CD4-positive, CD25-positive, alpha-beta regulatory T cell (primary cell): ENCODE data around the gene PAQR9. TPM values are rescaled to one million over a fixed set of nuclear protein-coding genes. Genes with fewer than 3 reads are reported as not detected.

Experiments
- ATAC-seq, 2 donors: fragments of 150-1000 bp; cut with Tn5 transposase; one replicate each; pipeline ENCODE4 v1.10.0; 2021; ENCODE audit warnings: low read depth in 2 of 2, moderate number of reproducible peaks in 2 of 2, moderate library complexity in 1 of 2
- DNase-seq, 3 donors: peaks; one replicate each; pipeline versions ENCODE4 v3.0.0 to v3.0.0-alpha.2; 2012 to 2022; ENCODE audit warnings: mixed read lengths in 1 of 3
- H3K27ac ChIP-seq: one replicate; pipeline ENCODE4 v1.7.0; 2013; ENCODE audit warnings: mild to moderate bottlenecking, low read length; ENCODE audit not compliant: insufficient read depth, poor library complexity, severe bottlenecking
- H3K27me3 ChIP-seq: one replicate; pipeline ENCODE4 v1.7.0; 2013; ENCODE audit warnings: low read length; ENCODE audit not compliant: control insufficient read depth, insufficient read depth
- H3K36me3 ChIP-seq: one replicate; pipeline ENCODE4 v1.7.0; 2013; ENCODE audit warnings: mild to moderate bottlenecking, low read length, moderate library complexity; ENCODE audit not compliant: control insufficient read depth, insufficient read depth
- H3K4me1 ChIP-seq: 2 replicates; pipeline ENCODE4 v1.7.0; 2013; ENCODE audit warnings: mild to moderate bottlenecking, low read length; ENCODE audit not compliant: insufficient read depth, control insufficient read depth, poor library complexity, severe bottlenecking
- H3K4me3 ChIP-seq: one replicate; pipeline ENCODE4 v1.7.0; 2013; ENCODE audit warnings: low read depth, mild to moderate bottlenecking, low read length, moderate library complexity
- H3K9me3 ChIP-seq, 2 experiments: 1 replicate in 1 of 2; 2 replicates in 1 of 2; pipeline ENCODE4 v1.7.0; 2013; ENCODE audit warnings: low read length in 2 of 2, mild to moderate bottlenecking in 1 of 2, moderate library complexity in 1 of 2; ENCODE audit not compliant: control insufficient read depth in 2 of 2
- H3K27ac Mint-ChIP-seq, 3 donors: one replicate each; pipeline ENCODE4 v1.8.0; 2020 to 2022; ENCODE audit warnings: mild to moderate bottlenecking in 3 of 3, mixed read lengths in 3 of 3, moderate library complexity in 2 of 3
- H3K27me3 Mint-ChIP-seq: one replicate; pipeline ENCODE4 v1.8.0; 2022; ENCODE audit warnings: mild to moderate bottlenecking, mixed read lengths
- H3K36me3 Mint-ChIP-seq: one replicate; pipeline ENCODE4 v1.8.0; 2020; ENCODE audit warnings: mixed read lengths
- H3K4me1 Mint-ChIP-seq, 4 donors: one replicate each; pipeline ENCODE4 v1.8.0; 2020 to 2022; ENCODE audit warnings: mixed read lengths in 4 of 4, mild to moderate bottlenecking in 1 of 4
- H3K4me3 Mint-ChIP-seq, 4 donors: one replicate each; pipeline ENCODE4 v1.8.0; 2020 to 2022; ENCODE audit warnings: mild to moderate bottlenecking in 4 of 4, mixed read lengths in 4 of 4, moderate library complexity in 3 of 4
- H3K9me3 Mint-ChIP-seq, 7 donors: one replicate each; pipeline ENCODE4 v1.8.0; 2020 to 2022; ENCODE audit warnings: mixed read lengths in 7 of 7, mild to moderate bottlenecking in 3 of 7, moderate library complexity in 2 of 7
- polyA plus RNA-seq, 4 donors: library from polyadenylated mRNA; unstranded; fragments of 300-500 nt; fragmentation: Illumina TruSeq; gene quantifications; one replicate each; pipeline ENCODE4 v1.2.3, GENCODE V29; 2021
- total RNA-seq: library from RNA; stranded (reverse); gene quantifications from one replicate; pipeline ENCODE4 v1.2.3, GENCODE V29; 2022

PAQR9 gene
- total RNA-seq (not detected), polyA plus RNA-seq (not detected)

- ATAC-seq: peak; percentile 29 to 40
- peak within 1 kb of the TSS; percentile 36 to 89 (median 79) for H3K4me3 Mint-ChIP-seq
Measured at GRCh38 chr3:142963516-142964448, at the start of gene PAQR9. Gene PAQR9 (minus strand): TSS chr3:142963674. CDS start chr3:142963336, 338 bp downstream.

GRCh38 chr3:143011705-143012104 lies 48.2 kb upstream of the PAQR9 start:
- Mint-ChIP-seq H3K4me1 (peaks cover 43 to 68% (median 60%) of the 10 kb centered on the region in 4 donors), H3K9me3 (no peaks in the 10 kb centered on the region), H3K27me3 (no peaks in the 10 kb centered on the region), H3K4me3 (no peak overlapping the region), H3K27ac (no peak overlapping the region), H3K36me3 (peaks cover 17% of the 10 kb centered on the region)
- H3K27ac ChIP-seq: no peak overlapping the region
- H3K4me3 ChIP-seq: no peak overlapping the region
- no peaks in the 10 kb centered on the region for H3K27me3 ChIP-seq
- H3K4me1 ChIP-seq: peaks cover 17% of the 10 kb centered on the region
- ATAC-seq (no peak), DNase-seq (peak in 1 of 3 donors; percentile 33)
- H3K9me3 ChIP-seq: no peaks in the 10 kb centered on the region
- peaks cover 41% of the 10 kb centered on the region for H3K36me3 ChIP-seq

More at GRCh38 chr3:142963516-142964448, at the start of gene PAQR9:
- Mint-ChIP-seq H3K4me1 (peaks cover 0 to 17% (median 10%) of the 10 kb centered on the region in 4 donors), H3K27me3 (peaks cover 86% of the 10 kb centered on the region), H3K9me3 (peaks cover 0 to 5% (median 0%) of the 10 kb centered on the region in 7 donors), H3K27ac (no peak within 1 kb of the TSS), H3K36me3 (no peaks in the 10 kb centered on the region)
- peak in 1 of 3 donors; percentile 16 for DNase-seq
- Histone ChIP-seq H3K4me1 (peaks cover 4% of the 10 kb centered on the region), H3K27me3 (peaks cover 45% of the 10 kb centered on the region), H3K36me3 (no peaks in the 10 kb centered on the region), H3K27ac (no peak within 1 kb of the TSS), H3K9me3 (no peaks in the 10 kb centered on the region), H3K4me3 (no peak within 1 kb of the TSS)

DNA sequence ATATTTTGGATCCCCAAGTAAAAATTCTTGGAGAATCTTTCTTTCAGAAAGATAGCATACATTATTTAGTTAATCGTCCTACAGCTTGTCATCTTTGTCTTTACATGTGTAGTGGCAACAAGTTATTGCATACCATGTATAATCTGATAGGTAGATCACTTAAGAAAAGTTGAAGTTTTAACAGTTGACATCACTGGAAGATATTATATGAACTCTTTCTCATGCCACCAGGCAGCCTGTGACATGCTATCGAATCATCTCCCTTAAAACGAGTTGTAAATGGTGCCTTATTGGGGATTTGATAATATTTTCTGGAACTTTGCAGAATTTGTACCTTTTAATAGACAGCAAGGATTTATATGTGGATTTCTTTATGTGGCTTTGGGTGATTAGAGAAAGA lies 46.5 kb upstream of the PAQR9 start:
- peaks cover 49 to 78% (median 62%) of the 10 kb centered on the region in 4 donors for H3K4me1 Mint-ChIP-seq
- no peaks in the 10 kb centered on the region for H3K9me3 Mint-ChIP-seq
- H3K27me3 ChIP-seq: no peaks in the 10 kb centered on the region
- peak overlapping the region in 2 of 4 donors; percentile 27 to 33 for H3K4me3 Mint-ChIP-seq
- no peaks in the 10 kb centered on the region for H3K27me3 Mint-ChIP-seq
- no peak overlapping the region for H3K4me3 ChIP-seq
- no peak overlapping the region for H3K27ac ChIP-seq
- no peak for DNase-seq
- no peak for ATAC-seq
- H3K27ac Mint-ChIP-seq: no peak overlapping the region
- H3K36me3 ChIP-seq: peaks cover 32% of the 10 kb centered on the region
- H3K9me3 ChIP-seq: no peaks in the 10 kb centered on the region
- peaks cover 18% of the 10 kb centered on the region for H3K4me1 ChIP-seq
- H3K36me3 Mint-ChIP-seq: peaks cover 17% of the 10 kb centered on the region

- no peaks in the 10 kb centered on the region for H3K27me3 ChIP-seq
- H3K27me3 Mint-ChIP-seq: no peaks in the 10 kb centered on the region
- ATAC-seq (no peak), DNase-seq (no peak)
- H3K4me1 Mint-ChIP-seq: peaks cover 40 to 86% (median 53%) of the 10 kb centered on the region in 4 donors
- H3K27ac ChIP-seq: no peak overlapping the region
- H3K4me3 Mint-ChIP-seq: peak overlapping the region; percentile 3 to 44 (median 30)
- no peaks in the 10 kb centered on the region for H3K9me3 ChIP-seq
- H3K9me3 Mint-ChIP-seq: no peaks in the 10 kb centered on the region
- no peaks in the 10 kb centered on the region for H3K36me3 ChIP-seq
- H3K36me3 Mint-ChIP-seq: no peaks in the 10 kb centered on the region
- peaks cover 50% of the 10 kb centered on the region for H3K4me1 ChIP-seq
- H3K4me3 ChIP-seq: peak overlapping the region; percentile 57
- H3K27ac Mint-ChIP-seq: peak overlapping the region in 1 of 3 donors; percentile 46
Measured at GRCh38 chr3:143004823-143005222, 41.3 kb upstream of the PAQR9 start.

DNA sequence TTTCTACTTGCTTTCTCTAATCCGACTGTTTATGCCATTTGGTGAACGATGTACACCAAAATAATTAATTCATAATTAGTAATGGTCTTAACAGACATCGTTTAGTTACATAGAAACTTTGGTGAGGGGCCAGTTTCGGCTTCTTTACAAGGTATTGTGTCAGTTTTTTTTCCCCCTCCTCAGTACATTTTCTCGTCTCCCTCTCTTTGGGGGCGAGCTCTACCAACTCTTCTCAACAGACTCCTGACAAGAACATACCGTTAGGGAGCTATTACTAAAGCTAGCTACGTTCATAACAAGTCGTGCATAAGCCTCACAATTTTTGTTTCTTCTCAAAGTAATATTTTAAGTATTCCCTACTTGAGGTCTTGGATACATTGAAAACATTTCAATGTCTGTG lies 39.3 kb upstream of the PAQR9 start:
- Mint-ChIP-seq H3K4me3 (peak overlapping the region; percentile 96 to 100 (median 98)), H3K27me3 (peaks cover 3% of the 10 kb centered on the region), H3K4me1 (peaks cover 22 to 66% (median 42%) of the 10 kb centered on the region in 4 donors), H3K9me3 (no peaks in the 10 kb centered on the region), H3K27ac (peak overlapping the region in 2 of 3 donors; percentile 99 to 100), H3K36me3 (no peaks in the 10 kb centered on the region)
- Histone ChIP-seq H3K27ac (peak overlapping the region; percentile 95), H3K9me3 (no peaks in the 10 kb centered on the region), H3K36me3 (no peaks in the 10 kb centered on the region), H3K27me3 (no peaks in the 10 kb centered on the region), H3K4me1 (peaks cover 44% of the 10 kb centered on the region), H3K4me3 (peak overlapping the region; percentile 91)
- DNase-seq (peak in 1 of 3 donors; percentile 7), ATAC-seq (no peak)

GRCh38 chr3:143002083-143002712 lies 38.7 kb upstream of the PAQR9 start:
- peaks cover 6% of the 10 kb centered on the region for H3K27me3 Mint-ChIP-seq
- H3K27ac Mint-ChIP-seq: peak overlapping the region; percentile 99 to 100 (median 100)
- H3K4me3 Mint-ChIP-seq: peak overlapping the region; percentile 96 to 100 (median 98)
- peaks cover 3% of the 10 kb centered on the region for H3K27me3 ChIP-seq
- no peaks in the 10 kb centered on the region for H3K36me3 Mint-ChIP-seq
- peak overlapping the region; percentile 91 for H3K4me3 ChIP-seq
- H3K9me3 Mint-ChIP-seq: no peaks in the 10 kb centered on the region
- ATAC-seq: no peak
- no peaks in the 10 kb centered on the region for H3K36me3 ChIP-seq
- H3K27ac ChIP-seq: peak overlapping the region; percentile 95
- DNase-seq: peak in 2 of 3 donors; percentile 5 to 59
- no peaks in the 10 kb centered on the region for H3K9me3 ChIP-seq
- peaks cover 44% of the 10 kb centered on the region for H3K4me1 ChIP-seq
- H3K4me1 Mint-ChIP-seq: peaks cover 20 to 61% (median 38%) of the 10 kb centered on the region in 4 donors

GRCh38 chr3:143001369-143002082 lies 38.1 kb upstream of the PAQR9 start, which contains the start of gene U2SURP:
Gene U2SURP (plus strand): TSS chr3:143001570. CDS start chr3:143001629, 59 bp downstream.
- Mint-ChIP-seq H3K9me3 (no peaks in the 10 kb centered on the region), H3K36me3 (no peaks in the 10 kb centered on the region), H3K4me3 (peak within 1 kb of the TSS; percentile 96 to 100 (median 98)), H3K4me1 (peaks cover 20 to 54% (median 33%) of the 10 kb centered on the region in 4 donors), H3K27me3 (peaks cover 6% of the 10 kb centered on the region), H3K27ac (peak within 1 kb of the TSS; percentile 99 to 100 (median 100))
- Histone ChIP-seq H3K36me3 (no peaks in the 10 kb centered on the region), H3K27ac (peak within 1 kb of the TSS; percentile 95), H3K9me3 (no peaks in the 10 kb centered on the region), H3K4me3 (peak within 1 kb of the TSS; percentile 91), H3K4me1 (peaks cover 44% of the 10 kb centered on the region), H3K27me3 (peaks cover 5% of the 10 kb centered on the region)
- peak; percentile 90 to 97 (median 91) for DNase-seq
- peak; percentile 97 for ATAC-seq
